Retinal pigment epithelial cell (primary cell): ENCODE results near the gene PERCC1.
"Not testable (repeated sequence)": the region's sequence is repeated elsewhere in the genome, so short reads cannot be mapped to it uniquely, and the experiment has no call there.

Experiments
- DNase-seq: peaks from one replicate; pipeline ENCODE4 v3.0.0-alpha.2; 2010; ENCODE audit warnings: low read depth
- H3K4me3 ChIP-seq: 2 replicates; pipeline ENCODE4 v1.5.1; 2011; ENCODE audit warnings: mild to moderate bottlenecking, low read length, control low read depth, moderate library complexity
- TF ChIP-seq, protein P1 (sequence below): conservative IDR thresholded peaks from 2 replicates; pipeline ENCODE4 v1.5.1; 2011; ENCODE audit warnings: low read depth, low read length, control low read depth, inconsistent platforms

PERCC1 gene

GRCh38 chr16:1439058-1439698, 8.3 kb downstream of the PERCC1 start:
- no peak overlapping the region for H3K4me3 ChIP-seq
- DNase-seq, result no peak
- TF ChIP-seq, protein P1, sequence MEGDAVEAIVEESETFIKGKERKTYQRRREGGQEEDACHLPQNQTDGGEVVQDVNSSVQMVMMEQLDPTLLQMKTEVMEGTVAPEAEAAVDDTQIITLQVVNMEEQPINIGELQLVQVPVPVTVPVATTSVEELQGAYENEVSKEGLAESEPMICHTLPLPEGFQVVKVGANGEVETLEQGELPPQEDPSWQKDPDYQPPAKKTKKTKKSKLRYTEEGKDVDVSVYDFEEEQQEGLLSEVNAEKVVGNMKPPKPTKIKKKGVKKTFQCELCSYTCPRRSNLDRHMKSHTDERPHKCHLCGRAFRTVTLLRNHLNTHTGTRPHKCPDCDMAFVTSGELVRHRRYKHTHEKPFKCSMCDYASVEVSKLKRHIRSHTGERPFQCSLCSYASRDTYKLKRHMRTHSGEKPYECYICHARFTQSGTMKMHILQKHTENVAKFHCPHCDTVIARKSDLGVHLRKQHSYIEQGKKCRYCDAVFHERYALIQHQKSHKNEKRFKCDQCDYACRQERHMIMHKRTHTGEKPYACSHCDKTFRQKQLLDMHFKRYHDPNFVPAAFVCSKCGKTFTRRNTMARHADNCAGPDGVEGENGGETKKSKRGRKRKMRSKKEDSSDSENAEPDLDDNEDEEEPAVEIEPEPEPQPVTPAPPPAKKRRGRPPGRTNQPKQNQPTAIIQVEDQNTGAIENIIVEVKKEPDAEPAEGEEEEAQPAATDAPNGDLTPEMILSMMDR, result no peak

- H3K4me3 ChIP-seq, DNase-seq: not testable (repeated sequence)
Measured at GRCh38 chr16:1439699-1440074, 8.8 kb downstream of the PERCC1 start.

GRCh38 chr16:1441391-1441829, 10.5 kb downstream of the PERCC1 start:
- no peak for DNase-seq
- H3K4me3 ChIP-seq, result no peak overlapping the region
- TF ChIP-seq, protein P1, result no peak

DNA sequence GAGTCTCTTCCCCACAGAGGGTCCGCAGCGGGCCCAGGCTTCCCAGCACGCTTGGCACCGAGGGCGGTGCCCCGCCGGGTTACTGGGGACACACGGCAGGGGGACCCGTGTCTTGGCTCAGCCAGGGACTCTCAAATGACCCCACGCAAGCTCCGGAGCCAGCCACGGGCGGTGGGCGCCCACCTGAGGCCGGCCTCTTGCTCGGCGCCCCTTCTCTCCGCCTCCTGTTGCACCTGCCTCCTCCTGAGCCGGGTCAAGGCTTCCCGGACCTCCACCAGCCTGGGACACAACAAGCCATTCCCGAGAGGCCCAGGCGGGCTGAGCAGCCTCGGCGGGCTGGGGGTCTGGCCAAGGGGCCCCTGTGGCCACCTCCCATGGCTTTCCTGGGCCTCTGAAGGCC, 11.8 kb downstream of the PERCC1 start:
- no peak overlapping the region for H3K4me3 ChIP-seq
- no peak for DNase-seq
- TF ChIP-seq, protein P1, result no peak

- TF ChIP-seq, protein P1, result no peak
- no peak overlapping the region for H3K4me3 ChIP-seq
- no peak for DNase-seq
Measured at GRCh38 chr16:1443403-1443973, 12.6 kb downstream of the PERCC1 start.

- TF ChIP-seq, protein P1, result no peak
- DNase-seq, result no peak
- H3K4me3 ChIP-seq, result no peak within 1 kb of the TSS
Measured at GRCh38 chr16:1443980-1444729, 13.3 kb downstream of the PERCC1 start, which contains the start of gene CCDC154. CCDC154 (minus strand) TSS chr16:1444556; CDS start chr16:1444322, 234 bp downstream.

GRCh38 chr16:1444730-1445517, 14.0 kb downstream of the PERCC1 start:
- no peak overlapping the region for H3K4me3 ChIP-seq
- TF ChIP-seq, protein P1, result no peak
- no peak for DNase-seq
